Measurements from ENCODE around the gene GALM. TPM values are rescaled to one million over a fixed set of nuclear protein-coding genes. Genes with fewer than 3 reads are reported as not detected.
A peak's percentile ranks its signal among the peaks of the same experiment; 100 is the strongest.

GALM gene
- polyA plus RNA-seq, 3 donors = 3.0 to 3.6 (median 3.1) TPM

GRCh38 chr2:38748943-38749804 is 83.3 kb downstream of the GALM start:
- Mint-ChIP-seq H3K27ac (peak overlapping the region in 4 of 7 donors; percentile 51 to 74 (median 58)), H3K36me3 (peaks cover 55 to 59% of the 10 kb centered on the region in 2 donors), H3K4me1 (peaks cover 46% of the 10 kb centered on the region), H3K9me3 (peaks cover 0 to 3% (median 0%) of the 10 kb centered on the region in 7 donors), H3K4me3 (peak overlapping the region; percentile 99 to 100), H3K27me3 (ENCODE audit: low read depth in 3 of 3) (peaks cover 0 to 3% (median 0%) of the 10 kb centered on the region in 3 donors)
- Histone ChIP-seq H2AFZ (ENCODE audit: insufficient read depth, low read depth, low read length, poor library complexity, severe bottlenecking) (no peak overlapping the region), H3K4me2 (replicated peaks; ENCODE audit: extremely low read depth, low read length, poor library complexity, severe bottlenecking) (peak overlapping the region; percentile 95), H3K36me3 (replicated peaks in 1 of 2; ENCODE audit: control insufficient read depth in 1 of 2, insufficient read depth in 2 of 2, low read length in 2 of 2) (peaks cover 53 to 56% of the 10 kb centered on the region in 2 donors), H3K27ac (ENCODE audit: low read depth in 1 of 2, low read length in 2 of 2) (no peak overlapping the region), H3K4me1 (ENCODE audit: control insufficient read depth in 1 of 2, insufficient read depth in 2 of 2, low read length in 2 of 2) (peaks cover 35 to 46% of the 10 kb centered on the region in 2 donors), H3K27me3 (ENCODE audit: control insufficient read depth in 2 of 2, insufficient read depth in 2 of 2, low read length in 2 of 2) (no peaks in the 10 kb centered on the region), H3K9ac (ENCODE audit: insufficient read depth, low read length, poor library complexity, severe bottlenecking) (no peak overlapping the region), H3K79me2 (ENCODE audit: insufficient read depth, low read length) (peaks cover 69% of the 10 kb centered on the region), H4K20me1 (ENCODE audit: insufficient read depth, low read length) (peaks cover 70% of the 10 kb centered on the region), H3K4me3 (replicated peaks in 1 of 3; ENCODE audit: low read depth in 2 of 3, low read length in 3 of 3) (peak overlapping the region; percentile 76 to 99 (median 84)), H3K9me3 (replicated peaks in 1 of 2; ENCODE audit: control insufficient read depth in 1 of 2, insufficient read depth in 1 of 2, low read length in 2 of 2) (no peaks in the 10 kb centered on the region)
- TF ChIP-seq CTCF (IDR thresholded peaks at IDR 0.05) = no peak
- WGBS (ENCODE audit: insufficient coverage) = 63% methylated on average over 15 of the region's 26 CpGs
- intact Hi-C loops (cut with micrococcal nuclease) = loop anchor here in 1 of 2 donors (10.0 kb wide), 1 partner anchor 434 kb away; no protein-coding TSS in a partner anchor
- no peak for DNase-seq

- peaks cover 47% of the 10 kb centered on the region for H3K4me1 Mint-ChIP-seq
- H3K36me3 Mint-ChIP-seq = peaks cover 46 to 49% of the 10 kb centered on the region in 2 donors
- Histone ChIP-seq H3K4me1 (ENCODE audit: control insufficient read depth in 1 of 2, insufficient read depth in 2 of 2, low read length in 2 of 2) (peaks cover 39 to 46% of the 10 kb centered on the region in 2 donors), H3K4me3 (replicated peaks in 1 of 3; ENCODE audit: low read depth in 2 of 3, low read length in 3 of 3) (peak overlapping the region; percentile 76 to 99 (median 84)), H3K36me3 (replicated peaks in 1 of 2; ENCODE audit: control insufficient read depth in 1 of 2, insufficient read depth in 2 of 2, low read length in 2 of 2) (peaks cover 42 to 45% of the 10 kb centered on the region in 2 donors), H2AFZ (ENCODE audit: insufficient read depth, low read depth, low read length, poor library complexity, severe bottlenecking) (peak overlapping the region; percentile 91), H3K4me2 (replicated peaks; ENCODE audit: extremely low read depth, low read length, poor library complexity, severe bottlenecking) (peak overlapping the region; percentile 95), H3K79me2 (ENCODE audit: insufficient read depth, low read length) (peaks cover 59% of the 10 kb centered on the region), H3K9ac (ENCODE audit: insufficient read depth, low read length, poor library complexity, severe bottlenecking) (peak overlapping the region; percentile 91), H3K9me3 (replicated peaks in 1 of 2; ENCODE audit: control insufficient read depth in 1 of 2, insufficient read depth in 1 of 2, low read length in 2 of 2) (no peaks in the 10 kb centered on the region), H4K20me1 (ENCODE audit: insufficient read depth, low read length) (peaks cover 59% of the 10 kb centered on the region), H3K27ac (ENCODE audit: low read depth in 1 of 2, low read length in 2 of 2) (peak overlapping the region; percentile 92 to 97), H3K27me3 (ENCODE audit: control insufficient read depth in 2 of 2, insufficient read depth in 2 of 2, low read length in 2 of 2) (no peaks in the 10 kb centered on the region)
- WGBS (ENCODE audit: insufficient coverage) = under 1% methylated on average over 54 of the region's 59 CpGs
- peak overlapping the region; percentile 99 to 100 for H3K4me3 Mint-ChIP-seq
- DNase-seq = peak in 1 of 3 donors; percentile 11
- no peak for TF ChIP-seq CTCF (IDR thresholded peaks at IDR 0.05)
- H3K27me3 Mint-ChIP-seq (ENCODE audit: low read depth in 3 of 3) = peaks cover 0 to 3% (median 0%) of the 10 kb centered on the region in 3 donors
- H3K27ac Mint-ChIP-seq = peak overlapping the region; percentile 92 to 99 (median 97)
- intact Hi-C loops (cut with micrococcal nuclease) = loop anchor here in 1 of 2 donors (2.0 kb wide), 1 partner anchor 373 kb away; the partner anchor contains the start of gene ATL2
- peaks cover 0 to 3% (median 0%) of the 10 kb centered on the region in 7 donors for H3K9me3 Mint-ChIP-seq
Measured at GRCh38 chr2:38750011-38750890, 84.3 kb downstream of the GALM start.

Measured in CD14-positive monocyte (primary cell).